Activated CD8-positive, alpha-beta memory T cell treated with anti-CD3 and anti-CD28 coated beads, Interleukin-2, amount 50 U/mL, for 1 hour (primary cell): ENCODE results near the gene RAB34.

ENCODE experiments used
- DNase-seq: peaks from one replicate; pipeline ENCODE4 v3.0.0-alpha.2; 2020; ENCODE audit errors: extremely low read depth

Gene RAB34

GRCh38 chr17:28717578-28718332, at the start of gene RAB34:
Gene RAB34 (minus strand): TSS chr17:28717868. CDS start chr17:28717266, 602 bp downstream.
- DNase-seq = no peak

- no peak for DNase-seq
Measured at GRCh38 chr17:28765038-28765437, 47.4 kb upstream of the RAB34 start.

GRCh38 chr17:28763804-28764266, 46.2 kb upstream of the RAB34 start:
- DNase-seq = peak; percentile 43

GRCh38 chr17:28763137-28763799, 45.6 kb upstream of the RAB34 start:
- no peak for DNase-seq

GRCh38 chr17:28760601-28761562, 43.2 kb upstream of the RAB34 start:
- no peak for DNase-seq

- DNase-seq = no peak
Measured at GRCh38 chr17:28759256-28759865, 41.7 kb upstream of the RAB34 start.

- no peak for DNase-seq
Measured at GRCh38 chr17:28758411-28759121, 40.9 kb upstream of the RAB34 start.

- no peak for DNase-seq
Measured at GRCh38 chr17:28756049-28756804, 38.6 kb upstream of the RAB34 start.

GRCh38 chr17:28755486-28755885, 37.8 kb upstream of the RAB34 start:
- no peak for DNase-seq

- DNase-seq = no peak
Measured at GRCh38 chr17:28751600-28752366, 34.1 kb upstream of the RAB34 start.

- peak; percentile 68 for DNase-seq
Measured at GRCh38 chr17:28750178-28751047, 32.7 kb upstream of the RAB34 start.

GRCh38 chr17:28749516-28750177, 32.0 kb upstream of the RAB34 start:
- DNase-seq = no peak

GRCh38 chr17:28748852-28749515, 31.3 kb upstream of the RAB34 start:
- DNase-seq = no peak

GRCh38 chr17:28747801-28748750, 30.4 kb upstream of the RAB34 start:
- no peak for DNase-seq

- no peak for DNase-seq
Measured at GRCh38 chr17:28747051-28747691, 29.5 kb upstream of the RAB34 start.

GRCh38 chr17:28746611-28747050, 29.0 kb upstream of the RAB34 start:
- DNase-seq = no peak
